Iris pigment epithelial cell (primary cell): ENCODE measurements around the gene KRT13.
A peak's percentile ranks its signal among the peaks of the same experiment; 100 is the strongest.

Source experiments
- DNase-seq: peaks from one replicate; pipeline ENCODE4 v3.0.0-alpha.2; 2011; ENCODE audit warnings: low read depth

KRT13 gene

GRCh38 chr17:41519501-41520224 lies 14.3 kb upstream of the KRT13 start:
- DNase-seq = no peak

GRCh38 chr17:41518789-41519449 lies 13.5 kb upstream of the KRT13 start, which contains the start of gene KRT15:
Gene KRT15, minus strand, starts transcription at chr17:41518890. Its CDS starts 63 bp downstream, at chr17:41518827.
- no peak for DNase-seq

GRCh38 chr17:41518031-41518430 lies 12.6 kb upstream of the KRT13 start:
- no peak for DNase-seq

- DNase-seq = no peak
These were observed 11.4 kb upstream of the KRT13 start for GRCh38 chr17:41516830-41517283.

- DNase-seq = no peak
These were observed 10.9 kb upstream of the KRT13 start for GRCh38 chr17:41516147-41516829.

- no peak for DNase-seq
These were observed 7.7 kb upstream of the KRT13 start for GRCh38 chr17:41513168-41513547.

GRCh38 chr17:41512546-41513167 lies 7.2 kb upstream of the KRT13 start:
- DNase-seq = no peak

- no peak for DNase-seq
These were observed 6.3 kb upstream of the KRT13 start for GRCh38 chr17:41511716-41512115.

GRCh38 chr17:41511116-41511515 lies 5.7 kb upstream of the KRT13 start:
- no peak for DNase-seq

- DNase-seq = no peak
These were observed 5.0 kb upstream of the KRT13 start for GRCh38 chr17:41510251-41511065.

GRCh38 chr17:41507315-41507880 lies 2.0 kb upstream of the KRT13 start:
- DNase-seq = no peak

GRCh38 chr17:41505809-41506767 lies 676 bp upstream of the KRT13 start:
- DNase-seq = no peak

GRCh38 chr17:41504246-41504977 lies 1.0 kb downstream of the KRT13 start:
- no peak for DNase-seq

GRCh38 chr17:41503202-41503601 lies 2.2 kb downstream of the KRT13 start:
- DNase-seq = no peak

- DNase-seq = peak; percentile 67
These were observed 5.1 kb downstream of the KRT13 start for GRCh38 chr17:41500131-41500911.

GRCh38 chr17:41499714-41500113 lies 5.7 kb downstream of the KRT13 start:
- DNase-seq = no peak

GRCh38 chr17:41498276-41498675 lies 7.1 kb downstream of the KRT13 start:
- DNase-seq = no peak

- DNase-seq = peak; percentile 91
These were observed 8.5 kb downstream of the KRT13 start for GRCh38 chr17:41496803-41497484.
